GM23338 (cell line): ENCODE measurements around the gene THBS4. TPM values are rescaled to one million over a fixed set of nuclear protein-coding genes. Genes with fewer than 3 reads are reported as not detected.

ENCODE experiments used
- ATAC-seq: fragments of 200-7000 bp; cut with Tn5 transposase; 3 replicates; pipeline ENCODE4 v1.9.1; 2020
- DNase-seq: peaks from one replicate; pipeline ENCODE4 v3.0.0-alpha.2; 2015; ENCODE audit warnings: low spot score
- H2AFZ ChIP-seq: fragments of 200-600 bp; sonication (generic); 2 replicates; pipeline ENCODE4 v1.8.0; 2016; ENCODE audit warnings: antibody characterized with exemption, mild to moderate bottlenecking, moderate library complexity
- H3F3A ChIP-seq: fragments of 200-600 bp; sonication (generic); replicated peaks from 2 replicates; pipeline ENCODE4 v1.8.0; 2017; ENCODE audit warnings: antibody characterized with exemption, mixed run types, low read depth
- H3K27ac ChIP-seq: fragments of 200-600 bp; sonication (generic); 2 replicates; pipeline ENCODE4 v1.6.1; 2016; ENCODE audit warnings: low read depth
- H3K27me3 ChIP-seq: fragments of 200-600 bp; sonication (generic); 2 replicates; pipeline ENCODE4 v1.8.0; 2016; ENCODE audit warnings: mild to moderate bottlenecking, mixed run types, moderate library complexity; ENCODE audit not compliant: insufficient read depth
- H3K36me3 ChIP-seq: fragments of 200-600 bp; sonication (generic); 2 replicates; pipeline ENCODE4 v1.8.0; 2016; ENCODE audit warnings: mild to moderate bottlenecking; ENCODE audit not compliant: insufficient read depth
- H3K4me1 ChIP-seq: fragments of 200-600 bp; sonication (generic); 2 replicates; pipeline ENCODE4 v1.8.0; 2016; ENCODE audit warnings: mild to moderate bottlenecking, moderate library complexity; ENCODE audit not compliant: insufficient read depth
- H3K4me2 ChIP-seq: fragments of 200-600 bp; sonication (generic); 2 replicates; pipeline ENCODE4 v1.7.1; 2017; ENCODE audit warnings: mixed run types
- H3K4me3 ChIP-seq: fragments of 200-600 bp; sonication (generic); 2 replicates; pipeline ENCODE4 v1.6.1; 2016; ENCODE audit warnings: mixed run types
- H3K79me2 ChIP-seq: fragments of 200-600 bp; sonication (generic); replicated peaks from 2 replicates; pipeline ENCODE4 v1.8.0; 2017; ENCODE audit warnings: mild to moderate bottlenecking; ENCODE audit not compliant: insufficient read depth
- H3K9me2 ChIP-seq: fragments of 200-600 bp; sonication (generic); 2 replicates; pipeline ENCODE4 v1.8.0; 2017; ENCODE audit not compliant: insufficient read depth
- H4K20me1 ChIP-seq: fragments of 200-600 bp; sonication (generic); replicated peaks from 2 replicates; pipeline ENCODE4 v1.8.0; 2017; ENCODE audit warnings: mild to moderate bottlenecking; ENCODE audit not compliant: insufficient read depth
- H3K27ac Mint-ChIP-seq: 2 replicates; pipeline ENCODE4 v1.8.0; 2020; ENCODE audit warnings: inconsistent platforms, mild to moderate bottlenecking, moderate library complexity, mixed read lengths
- H3K27me3 Mint-ChIP-seq: 3 replicates; pipeline ENCODE4 v1.8.0; 2022; ENCODE audit warnings: low read depth, mild to moderate bottlenecking, moderate library complexity, mixed read lengths, inconsistent platforms; ENCODE audit not compliant: insufficient read depth, poor library complexity
- H3K36me3 Mint-ChIP-seq: 3 replicates; pipeline ENCODE4 v1.8.0; 2021; ENCODE audit warnings: low read depth, mild to moderate bottlenecking, inconsistent platforms, moderate library complexity, mixed read lengths
- H3K4me1 Mint-ChIP-seq: 3 replicates; pipeline ENCODE4 v1.8.0; 2020; ENCODE audit warnings: mild to moderate bottlenecking, inconsistent platforms, mixed read lengths
- H3K4me3 Mint-ChIP-seq: 3 replicates; pipeline ENCODE4 v1.8.0; 2021; ENCODE audit warnings: moderate library complexity, mild to moderate bottlenecking, inconsistent platforms, mixed read lengths
- H3K9me3 Mint-ChIP-seq: 3 replicates; pipeline ENCODE4 v1.8.0; 2020; ENCODE audit warnings: moderate library complexity, mild to moderate bottlenecking, inconsistent platforms, mixed read lengths
- CREB1 ChIP-seq: fragments of 250-450 bp; sonication (Bioruptor Pico); IDR thresholded peaks from 2 replicates; pipeline ENCODE4 v1.5.0; 2020; ENCODE audit warnings: low read depth, mild to moderate bottlenecking, moderate library complexity
- EZH2 ChIP-seq: fragments of 200-600 bp; sonication (generic); IDR thresholded peaks from one replicate; pipeline ENCODE4 v1.8.0; 2017; ENCODE audit warnings: antibody characterized with exemption, mild to moderate bottlenecking, low read depth; ENCODE audit not compliant: unreplicated experiment
- EZH2phosphoT487 ChIP-seq: fragments of 200-600 bp; sonication (generic); IDR thresholded peaks from one replicate; pipeline ENCODE4 v1.8.1; 2018; ENCODE audit warnings: antibody characterized with exemption; ENCODE audit not compliant: unreplicated experiment
- JUNB ChIP-seq: IDR thresholded peaks from one replicate; pipeline ENCODE4 v1.6.1; 2016; ENCODE audit warnings: antibody characterized with exemption; ENCODE audit not compliant: unreplicated experiment
- NANOG ChIP-seq: IDR thresholded peaks from 2 replicates; pipeline ENCODE4 v1.6.1; 2016; ENCODE audit warnings: antibody characterized with exemption, borderline replicate concordance
- POLR2AphosphoS5 ChIP-seq: IDR thresholded peaks from 2 replicates; pipeline ENCODE4 v1.6.1; 2016; ENCODE audit warnings: antibody characterized with exemption, low read depth
- STAT1 ChIP-seq: IDR thresholded peaks from one replicate; pipeline ENCODE4 v1.6.1; 2016; ENCODE audit warnings: antibody characterized with exemption; ENCODE audit not compliant: unreplicated experiment
- ZNF114 ChIP-seq: fragments of 250-450 bp; sonication (Bioruptor Pico); IDR thresholded peaks from 2 replicates; pipeline ENCODE4 v1.5.0; 2020; ENCODE audit warnings: mild to moderate bottlenecking, moderate library complexity
- ZNF331 ChIP-seq: fragments of 250-450 bp; sonication (Bioruptor Pico); IDR thresholded peaks from 2 replicates; pipeline ENCODE4 v1.5.0; 2020; ENCODE audit warnings: low read depth, mild to moderate bottlenecking, moderate library complexity
- polyA plus RNA-seq: library from polyadenylated mRNA; unstranded; fragments of >200 nt; fragmentation: Nextera tagmentation; extraction: Ambion mirVana; gene quantifications from 2 replicates; pipeline ENCODE4 v1.2.1, GENCODE V29; 2016
- total RNA-seq: library from RNA; depleted of rRNA; stranded (reverse); fragments of >200 nt; shearing (Covaris generic); gene quantifications from 2 replicates; pipeline ENCODE4 v1.2.3, GENCODE V29; 2014
- TF ChIP-seq, protein P1 (sequence below): fragments of 250-450 bp; sonication (Bioruptor Pico); IDR thresholded peaks from 2 replicates; pipeline ENCODE4 v1.5.0; 2020; ENCODE audit warnings: mild to moderate bottlenecking, moderate library complexity
- TF ChIP-seq, protein P2 (sequence below), 2 experiments: fragments of 200-600 bp in 1 of 2; sonication (generic) in 1 of 2; conservative IDR thresholded peaks; 2 replicates each; pipeline versions ENCODE4 v1.5.1 to v1.6.1; 2016 to 2017; ENCODE audit warnings: antibody characterized with exemption in 2 of 2, low read depth in 2 of 2, mild to moderate bottlenecking in 2 of 2, moderate library complexity in 1 of 2
- TF ChIP-seq, protein P3 (sequence below): IDR thresholded peaks from one replicate; pipeline ENCODE4 v1.6.1; 2018; ENCODE audit warnings: antibody characterized with exemption; ENCODE audit not compliant: unreplicated experiment
- TF ChIP-seq, protein P4 (sequence below): IDR thresholded peaks from 2 replicates; pipeline ENCODE4 v1.6.1; 2016; ENCODE audit warnings: antibody characterized with exemption

The THBS4 gene
- total and polyA plus RNA-seq, 2 experiments from 2014 or later: 14.0 to 23.2 TPM

DNA sequence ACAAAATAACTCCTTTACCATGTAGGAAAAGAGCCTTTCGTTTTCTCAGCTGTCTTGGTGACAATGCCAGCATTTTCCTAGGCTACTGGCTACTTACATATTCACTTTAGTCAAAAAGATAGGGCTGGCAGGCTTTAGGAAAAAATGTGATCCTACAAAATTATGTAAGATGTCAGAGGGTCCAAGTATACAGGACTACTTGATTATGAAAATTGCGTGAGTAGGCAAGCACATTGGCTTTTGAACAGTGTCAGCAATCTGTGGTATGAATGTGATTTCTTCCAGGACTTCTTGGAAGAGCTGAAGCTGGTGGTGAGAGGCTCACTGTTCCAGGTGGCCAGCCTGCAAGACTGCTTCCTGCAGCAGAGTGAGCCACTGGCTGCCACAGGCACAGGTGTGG, 22.8 kb downstream of the THBS4 start (continued):
- TF ChIP-seq, protein P1, sequence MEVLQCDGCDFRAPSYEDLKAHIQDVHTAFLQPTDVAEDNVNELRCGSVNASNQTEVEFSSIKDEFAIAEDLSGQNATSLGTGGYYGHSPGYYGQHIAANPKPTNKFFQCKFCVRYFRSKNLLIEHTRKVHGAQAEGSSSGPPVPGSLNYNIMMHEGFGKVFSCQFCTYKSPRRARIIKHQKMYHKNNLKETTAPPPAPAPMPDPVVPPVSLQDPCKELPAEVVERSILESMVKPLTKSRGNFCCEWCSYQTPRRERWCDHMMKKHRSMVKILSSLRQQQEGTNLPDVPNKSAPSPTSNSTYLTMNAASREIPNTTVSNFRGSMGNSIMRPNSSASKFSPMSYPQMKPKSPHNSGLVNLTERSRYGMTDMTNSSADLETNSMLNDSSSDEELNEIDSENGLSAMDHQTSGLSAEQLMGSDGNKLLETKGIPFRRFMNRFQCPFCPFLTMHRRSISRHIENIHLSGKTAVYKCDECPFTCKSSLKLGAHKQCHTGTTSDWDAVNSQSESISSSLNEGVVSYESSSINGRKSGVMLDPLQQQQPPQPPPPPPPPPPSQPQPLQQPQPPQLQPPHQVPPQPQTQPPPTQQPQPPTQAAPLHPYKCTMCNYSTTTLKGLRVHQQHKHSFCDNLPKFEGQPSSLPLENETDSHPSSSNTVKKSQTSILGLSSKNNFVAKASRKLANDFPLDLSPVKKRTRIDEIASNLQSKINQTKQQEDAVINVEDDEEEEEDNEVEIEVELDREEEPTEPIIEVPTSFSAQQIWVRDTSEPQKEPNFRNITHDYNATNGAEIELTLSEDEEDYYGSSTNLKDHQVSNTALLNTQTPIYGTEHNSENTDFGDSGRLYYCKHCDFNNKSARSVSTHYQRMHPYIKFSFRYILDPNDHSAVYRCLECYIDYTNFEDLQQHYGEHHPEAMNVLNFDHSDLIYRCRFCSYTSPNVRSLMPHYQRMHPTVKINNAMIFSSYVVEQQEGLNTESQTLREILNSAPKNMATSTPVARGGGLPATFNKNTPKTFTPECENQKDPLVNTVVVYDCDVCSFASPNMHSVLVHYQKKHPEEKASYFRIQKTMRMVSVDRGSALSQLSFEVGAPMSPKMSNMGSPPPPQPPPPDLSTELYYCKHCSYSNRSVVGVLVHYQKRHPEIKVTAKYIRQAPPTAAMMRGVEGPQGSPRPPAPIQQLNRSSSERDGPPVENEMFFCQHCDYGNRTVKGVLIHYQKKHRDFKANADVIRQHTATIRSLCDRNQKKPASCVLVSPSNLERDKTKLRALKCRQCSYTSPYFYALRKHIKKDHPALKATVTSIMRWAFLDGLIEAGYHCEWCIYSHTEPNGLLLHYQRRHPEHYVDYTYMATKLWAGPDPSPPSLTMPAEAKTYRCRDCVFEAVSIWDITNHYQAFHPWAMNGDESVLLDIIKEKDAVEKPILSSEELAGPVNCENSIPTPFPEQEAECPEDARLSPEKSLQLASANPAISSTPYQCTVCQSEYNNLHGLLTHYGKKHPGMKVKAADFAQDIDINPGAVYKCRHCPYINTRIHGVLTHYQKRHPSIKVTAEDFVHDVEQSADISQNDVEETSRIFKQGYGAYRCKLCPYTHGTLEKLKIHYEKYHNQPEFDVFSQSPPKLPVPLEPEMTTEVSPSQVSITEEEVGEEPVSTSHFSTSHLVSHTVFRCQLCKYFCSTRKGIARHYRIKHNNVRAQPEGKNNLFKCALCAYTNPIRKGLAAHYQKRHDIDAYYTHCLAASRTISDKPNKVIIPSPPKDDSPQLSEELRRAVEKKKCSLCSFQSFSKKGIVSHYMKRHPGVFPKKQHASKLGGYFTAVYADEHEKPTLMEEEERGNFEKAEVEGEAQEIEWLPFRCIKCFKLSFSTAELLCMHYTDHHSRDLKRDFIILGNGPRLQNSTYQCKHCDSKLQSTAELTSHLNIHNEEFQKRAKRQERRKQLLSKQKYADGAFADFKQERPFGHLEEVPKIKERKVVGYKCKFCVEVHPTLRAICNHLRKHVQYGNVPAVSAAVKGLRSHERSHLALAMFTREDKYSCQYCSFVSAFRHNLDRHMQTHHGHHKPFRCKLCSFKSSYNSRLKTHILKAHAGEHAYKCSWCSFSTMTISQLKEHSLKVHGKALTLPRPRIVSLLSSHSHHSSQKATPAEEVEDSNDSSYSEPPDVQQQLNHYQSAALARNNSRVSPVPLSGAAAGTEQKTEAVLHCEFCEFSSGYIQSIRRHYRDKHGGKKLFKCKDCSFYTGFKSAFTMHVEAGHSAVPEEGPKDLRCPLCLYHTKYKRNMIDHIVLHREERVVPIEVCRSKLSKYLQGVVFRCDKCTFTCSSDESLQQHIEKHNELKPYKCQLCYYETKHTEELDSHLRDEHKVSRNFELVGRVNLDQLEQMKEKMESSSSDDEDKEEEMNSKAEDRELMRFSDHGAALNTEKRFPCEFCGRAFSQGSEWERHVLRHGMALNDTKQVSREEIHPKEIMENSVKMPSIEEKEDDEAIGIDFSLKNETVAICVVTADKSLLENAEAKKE (CRISPR knock-in tag): no peak
- TF ChIP-seq POLR2AphosphoS5 (no peak), ZNF114 (no peak)

DNA sequence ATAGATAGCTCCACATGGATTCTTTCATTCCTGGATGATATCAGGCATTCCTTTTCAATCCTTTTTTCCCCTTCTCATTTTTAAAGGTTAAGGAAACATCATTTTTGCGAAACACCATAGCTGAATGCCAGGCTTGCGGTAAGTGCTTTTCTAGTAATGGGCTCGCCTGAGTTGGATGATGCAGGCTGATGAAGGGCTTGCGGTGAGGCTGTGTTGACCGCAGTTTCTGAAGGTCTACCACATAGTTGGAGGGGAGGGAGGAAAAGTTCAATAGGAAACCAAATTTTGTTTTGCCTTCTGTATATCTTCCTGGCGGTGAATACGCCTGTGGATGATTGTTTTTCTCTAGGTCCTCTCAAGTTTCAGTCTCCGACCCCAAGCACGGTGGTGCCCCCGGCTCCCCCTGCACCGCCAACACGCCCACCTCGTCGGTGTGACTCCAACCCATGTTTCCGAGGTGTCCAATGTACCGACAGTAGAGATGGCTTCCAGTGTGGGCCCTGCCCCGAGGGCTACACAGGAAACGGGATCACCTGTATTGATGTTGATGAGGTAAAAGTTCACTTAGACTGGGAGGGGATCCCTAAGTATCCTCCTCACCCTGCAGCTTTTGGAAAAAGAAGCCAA, 24.3 kb downstream of the THBS4 start:
- Histone ChIP-seq H3K79me2 (no peaks in the 10 kb centered on the region), H3K4me3 (no peak overlapping the region), H3K9me2 (no peaks in the 10 kb centered on the region), H3K4me1 (peaks cover 13% of the 10 kb centered on the region), H4K20me1 (no peaks in the 10 kb centered on the region), H3K27me3 (no peaks in the 10 kb centered on the region), H2AFZ (no peak overlapping the region), H3K4me2 (no peak overlapping the region), H3F3A (no peaks in the 10 kb centered on the region; the same call in 1 of the 2 replicates), H3K36me3 (no peaks in the 10 kb centered on the region), H3K27ac (no peak overlapping the region)
- DNase-seq: no peak
- H3K9me3 Mint-ChIP-seq: no peaks in the 10 kb centered on the region
- H3K27ac Mint-ChIP-seq: no peak overlapping the region
- H3K27me3 Mint-ChIP-seq: peaks cover 1% of the 10 kb centered on the region
- no peak overlapping the region for H3K4me3 Mint-ChIP-seq
- H3K4me1 Mint-ChIP-seq: peaks cover 11% of the 10 kb centered on the region
- ATAC-seq: no peak
- H3K36me3 Mint-ChIP-seq: no peaks in the 10 kb centered on the region
- no peak for TF ChIP-seq STAT1
- no peak for TF ChIP-seq ZNF331
- TF ChIP-seq, protein P2, sequence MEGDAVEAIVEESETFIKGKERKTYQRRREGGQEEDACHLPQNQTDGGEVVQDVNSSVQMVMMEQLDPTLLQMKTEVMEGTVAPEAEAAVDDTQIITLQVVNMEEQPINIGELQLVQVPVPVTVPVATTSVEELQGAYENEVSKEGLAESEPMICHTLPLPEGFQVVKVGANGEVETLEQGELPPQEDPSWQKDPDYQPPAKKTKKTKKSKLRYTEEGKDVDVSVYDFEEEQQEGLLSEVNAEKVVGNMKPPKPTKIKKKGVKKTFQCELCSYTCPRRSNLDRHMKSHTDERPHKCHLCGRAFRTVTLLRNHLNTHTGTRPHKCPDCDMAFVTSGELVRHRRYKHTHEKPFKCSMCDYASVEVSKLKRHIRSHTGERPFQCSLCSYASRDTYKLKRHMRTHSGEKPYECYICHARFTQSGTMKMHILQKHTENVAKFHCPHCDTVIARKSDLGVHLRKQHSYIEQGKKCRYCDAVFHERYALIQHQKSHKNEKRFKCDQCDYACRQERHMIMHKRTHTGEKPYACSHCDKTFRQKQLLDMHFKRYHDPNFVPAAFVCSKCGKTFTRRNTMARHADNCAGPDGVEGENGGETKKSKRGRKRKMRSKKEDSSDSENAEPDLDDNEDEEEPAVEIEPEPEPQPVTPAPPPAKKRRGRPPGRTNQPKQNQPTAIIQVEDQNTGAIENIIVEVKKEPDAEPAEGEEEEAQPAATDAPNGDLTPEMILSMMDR (conservative IDR thresholded peaks at IDR 0.05; ENCODE audit: low read depth in 2 of 2): no peak
- TF ChIP-seq CREB1 (CRISPR knock-in tag): no peak
- no peak for TF ChIP-seq JUNB
- TF ChIP-seq NANOG: no peak
- TF ChIP-seq EZH2: no peak
- TF ChIP-seq, protein P3, sequence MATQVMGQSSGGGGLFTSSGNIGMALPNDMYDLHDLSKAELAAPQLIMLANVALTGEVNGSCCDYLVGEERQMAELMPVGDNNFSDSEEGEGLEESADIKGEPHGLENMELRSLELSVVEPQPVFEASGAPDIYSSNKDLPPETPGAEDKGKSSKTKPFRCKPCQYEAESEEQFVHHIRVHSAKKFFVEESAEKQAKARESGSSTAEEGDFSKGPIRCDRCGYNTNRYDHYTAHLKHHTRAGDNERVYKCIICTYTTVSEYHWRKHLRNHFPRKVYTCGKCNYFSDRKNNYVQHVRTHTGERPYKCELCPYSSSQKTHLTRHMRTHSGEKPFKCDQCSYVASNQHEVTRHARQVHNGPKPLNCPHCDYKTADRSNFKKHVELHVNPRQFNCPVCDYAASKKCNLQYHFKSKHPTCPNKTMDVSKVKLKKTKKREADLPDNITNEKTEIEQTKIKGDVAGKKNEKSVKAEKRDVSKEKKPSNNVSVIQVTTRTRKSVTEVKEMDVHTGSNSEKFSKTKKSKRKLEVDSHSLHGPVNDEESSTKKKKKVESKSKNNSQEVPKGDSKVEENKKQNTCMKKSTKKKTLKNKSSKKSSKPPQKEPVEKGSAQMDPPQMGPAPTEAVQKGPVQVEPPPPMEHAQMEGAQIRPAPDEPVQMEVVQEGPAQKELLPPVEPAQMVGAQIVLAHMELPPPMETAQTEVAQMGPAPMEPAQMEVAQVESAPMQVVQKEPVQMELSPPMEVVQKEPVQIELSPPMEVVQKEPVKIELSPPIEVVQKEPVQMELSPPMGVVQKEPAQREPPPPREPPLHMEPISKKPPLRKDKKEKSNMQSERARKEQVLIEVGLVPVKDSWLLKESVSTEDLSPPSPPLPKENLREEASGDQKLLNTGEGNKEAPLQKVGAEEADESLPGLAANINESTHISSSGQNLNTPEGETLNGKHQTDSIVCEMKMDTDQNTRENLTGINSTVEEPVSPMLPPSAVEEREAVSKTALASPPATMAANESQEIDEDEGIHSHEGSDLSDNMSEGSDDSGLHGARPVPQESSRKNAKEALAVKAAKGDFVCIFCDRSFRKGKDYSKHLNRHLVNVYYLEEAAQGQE: no peak
- TF ChIP-seq EZH2phosphoT487: no peak
- TF ChIP-seq, protein P4, sequence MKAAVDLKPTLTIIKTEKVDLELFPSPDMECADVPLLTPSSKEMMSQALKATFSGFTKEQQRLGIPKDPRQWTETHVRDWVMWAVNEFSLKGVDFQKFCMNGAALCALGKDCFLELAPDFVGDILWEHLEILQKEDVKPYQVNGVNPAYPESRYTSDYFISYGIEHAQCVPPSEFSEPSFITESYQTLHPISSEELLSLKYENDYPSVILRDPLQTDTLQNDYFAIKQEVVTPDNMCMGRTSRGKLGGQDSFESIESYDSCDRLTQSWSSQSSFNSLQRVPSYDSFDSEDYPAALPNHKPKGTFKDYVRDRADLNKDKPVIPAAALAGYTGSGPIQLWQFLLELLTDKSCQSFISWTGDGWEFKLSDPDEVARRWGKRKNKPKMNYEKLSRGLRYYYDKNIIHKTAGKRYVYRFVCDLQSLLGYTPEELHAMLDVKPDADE: no peak
- no peak for TF ChIP-seq POLR2AphosphoS5
- TF ChIP-seq ZNF114: no peak
